Activated CD4-positive, CD25-positive, alpha-beta regulatory T cell treated with anti-CD3 and anti-CD28 coated beads, Interleukin-2, amount 50 U/mL, for 16 hours (primary cell): ENCODE data around the gene MSI2.

Experiments used
- DNase-seq: peaks from one replicate; pipeline ENCODE4 v3.0.0-alpha.2; 2020; ENCODE audit warnings: low read depth, low spot score

The MSI2 gene

DNA sequence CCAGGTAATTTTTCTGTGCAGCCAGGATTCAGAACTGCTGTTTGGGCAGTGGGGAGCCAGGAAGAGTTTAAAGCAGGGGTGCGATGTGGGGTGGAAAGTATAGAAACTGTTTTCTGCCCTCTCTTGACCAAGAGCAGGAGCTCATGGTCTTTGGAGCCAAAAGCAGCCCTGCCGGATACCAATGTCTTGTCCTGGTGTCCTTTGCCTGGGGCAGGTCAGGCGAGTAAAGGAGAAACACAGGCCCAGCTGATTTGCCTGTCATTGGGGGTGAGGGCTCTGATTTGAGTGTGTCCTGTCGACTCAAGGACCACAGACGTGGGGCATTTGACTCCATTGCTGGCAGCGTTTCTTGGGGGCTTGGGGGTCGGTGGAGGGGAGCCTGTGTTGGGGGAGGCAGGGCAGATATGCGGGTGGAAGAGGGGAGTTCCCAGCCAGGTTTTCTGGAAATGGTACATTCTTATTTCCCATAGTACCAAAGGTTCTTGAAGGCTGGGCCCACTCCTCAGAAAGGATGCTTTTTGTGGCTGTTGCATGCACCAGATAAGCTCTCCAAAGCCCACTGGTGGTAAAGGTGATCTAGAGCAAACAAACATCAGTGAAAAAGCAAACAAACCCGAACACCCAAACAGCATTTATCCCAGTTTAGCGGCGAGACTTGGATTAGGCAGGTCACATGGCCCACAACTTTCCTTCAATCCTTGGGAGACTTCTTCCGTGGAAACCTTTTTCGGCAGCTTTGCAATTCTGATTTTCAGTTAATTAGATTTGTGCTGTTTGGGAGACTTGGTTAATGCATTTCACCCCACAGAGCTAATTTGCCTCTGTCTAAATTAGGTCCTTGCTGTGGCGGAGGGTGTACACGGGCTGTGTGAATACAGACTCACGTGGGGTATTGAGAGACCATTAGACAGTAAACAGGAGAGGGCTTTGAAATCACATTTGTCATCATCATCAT is 59.0 kb downstream of the MSI2 start:
- DNase-seq, result no peak

DNA sequence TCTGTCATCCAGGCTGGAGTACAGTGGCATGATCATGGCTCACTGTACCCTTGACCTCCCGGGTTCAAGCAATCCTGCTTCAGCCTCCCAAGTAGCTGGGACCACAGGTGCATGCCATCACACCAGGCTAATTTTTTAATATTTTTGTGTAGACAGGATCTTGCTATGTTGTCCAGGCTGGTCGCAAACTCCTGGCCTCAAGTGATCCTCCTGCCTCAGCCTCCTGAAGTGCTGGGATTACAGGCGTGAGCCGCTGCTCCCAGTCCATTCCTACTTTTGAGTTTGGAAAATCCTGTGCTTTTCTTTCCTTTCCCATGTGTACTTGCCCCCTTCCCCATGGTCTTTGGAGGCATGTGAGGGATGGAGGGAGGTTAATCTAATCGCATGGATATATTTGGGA is 60.0 kb downstream of the MSI2 start:
- DNase-seq, result no peak

GRCh38 chr17:57317079-57317478 is 60.8 kb downstream of the MSI2 start:
- no peak for DNase-seq

GRCh38 chr17:57318913-57319312 is 62.6 kb downstream of the MSI2 start:
- DNase-seq, result no peak

- DNase-seq, result no peak
These were observed 63.5 kb downstream of the MSI2 start for GRCh38 chr17:57319806-57320205.

- DNase-seq, result no peak
These were observed 67.1 kb downstream of the MSI2 start for GRCh38 chr17:57323391-57323790.

- no peak for DNase-seq
These were observed 67.7 kb downstream of the MSI2 start for GRCh38 chr17:57324060-57324459.

DNA sequence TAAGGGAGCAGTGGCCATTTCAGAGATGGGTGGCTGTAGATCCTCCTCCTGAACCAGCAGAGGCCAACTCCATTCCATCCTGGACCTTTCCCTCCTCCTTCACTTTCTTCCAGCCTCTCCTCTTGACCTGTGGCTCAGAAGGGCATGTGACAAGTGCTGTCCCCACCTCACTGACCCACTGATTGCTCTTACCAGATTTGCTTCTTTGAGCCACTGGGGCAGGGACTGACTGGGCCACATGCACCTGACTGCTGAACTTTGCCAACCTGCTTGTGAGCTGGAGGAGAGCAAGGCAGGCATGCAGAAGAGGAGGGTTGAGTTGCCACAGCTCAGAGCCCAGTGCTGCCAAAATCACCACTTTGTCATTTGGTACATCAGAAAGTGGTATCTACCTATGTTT is 68.3 kb downstream of the MSI2 start:
- DNase-seq, result no peak

- DNase-seq, result no peak
These were observed 70.0 kb downstream of the MSI2 start for GRCh38 chr17:57326336-57326735.

- DNase-seq, result no peak
These were observed 70.4 kb downstream of the MSI2 start for GRCh38 chr17:57326764-57327163.

GRCh38 chr17:57327176-57327970 is 71.0 kb downstream of the MSI2 start:
- no peak for DNase-seq

- DNase-seq, result no peak
These were observed 72.0 kb downstream of the MSI2 start for GRCh38 chr17:57328109-57328882.

GRCh38 chr17:57329380-57330214 is 73.3 kb downstream of the MSI2 start:
- DNase-seq, result no peak

DNA sequence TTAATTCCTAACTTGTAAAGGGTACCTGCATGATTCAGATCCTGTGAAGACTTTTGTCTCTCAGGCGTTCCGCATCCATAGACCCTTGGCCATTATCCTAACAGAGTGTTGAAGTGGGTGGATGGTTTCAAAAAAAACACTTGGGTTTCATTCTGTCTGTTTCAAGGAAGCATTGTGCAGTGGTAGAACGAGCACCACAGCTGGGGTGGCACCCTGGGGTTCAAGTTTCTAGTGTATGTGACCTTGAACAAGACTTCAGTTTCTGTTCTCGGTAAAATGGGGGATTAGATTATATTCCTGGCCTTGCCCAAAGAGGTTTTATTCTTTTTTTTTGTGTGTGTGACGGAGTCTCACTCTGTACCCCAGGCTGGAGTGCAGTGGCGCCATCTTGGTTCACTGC is 74.3 kb downstream of the MSI2 start:
- no peak for DNase-seq

GRCh38 chr17:57331423-57331822 is 75.1 kb downstream of the MSI2 start:
- no peak for DNase-seq

GRCh38 chr17:57332501-57332900 is 76.2 kb downstream of the MSI2 start:
- DNase-seq, result no peak

DNA sequence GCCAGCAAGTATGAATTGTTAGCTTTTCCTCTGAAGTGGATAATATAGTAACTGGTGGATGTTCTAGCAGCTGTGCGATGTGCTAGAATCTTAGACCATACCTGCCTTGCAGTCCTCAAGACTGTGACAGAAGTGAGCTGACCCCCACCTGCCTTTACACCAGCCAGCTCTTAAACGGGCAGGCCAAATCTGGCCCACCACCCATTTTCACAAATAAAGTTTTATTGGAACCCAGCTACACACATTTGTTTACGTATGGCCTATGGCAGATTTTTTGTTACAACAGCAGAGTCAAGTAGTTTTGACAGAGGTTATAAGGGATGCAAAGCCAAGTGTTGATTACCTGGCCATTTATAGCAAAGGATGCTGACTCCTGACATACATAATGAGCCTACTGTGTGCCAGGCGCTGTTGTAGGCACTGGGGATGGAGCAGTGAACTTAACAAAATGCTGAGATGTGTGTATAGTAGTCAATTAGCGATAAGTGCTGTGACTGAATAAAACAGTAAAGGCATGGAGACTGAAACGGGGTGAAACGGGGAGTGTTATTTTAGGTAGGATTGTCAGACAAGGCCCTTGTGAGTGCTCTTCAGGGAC is 79.0 kb downstream of the MSI2 start:
- DNase-seq, result no peak

GRCh38 chr17:57337390-57337789 is 81.1 kb downstream of the MSI2 start:
- no peak for DNase-seq

DNA sequence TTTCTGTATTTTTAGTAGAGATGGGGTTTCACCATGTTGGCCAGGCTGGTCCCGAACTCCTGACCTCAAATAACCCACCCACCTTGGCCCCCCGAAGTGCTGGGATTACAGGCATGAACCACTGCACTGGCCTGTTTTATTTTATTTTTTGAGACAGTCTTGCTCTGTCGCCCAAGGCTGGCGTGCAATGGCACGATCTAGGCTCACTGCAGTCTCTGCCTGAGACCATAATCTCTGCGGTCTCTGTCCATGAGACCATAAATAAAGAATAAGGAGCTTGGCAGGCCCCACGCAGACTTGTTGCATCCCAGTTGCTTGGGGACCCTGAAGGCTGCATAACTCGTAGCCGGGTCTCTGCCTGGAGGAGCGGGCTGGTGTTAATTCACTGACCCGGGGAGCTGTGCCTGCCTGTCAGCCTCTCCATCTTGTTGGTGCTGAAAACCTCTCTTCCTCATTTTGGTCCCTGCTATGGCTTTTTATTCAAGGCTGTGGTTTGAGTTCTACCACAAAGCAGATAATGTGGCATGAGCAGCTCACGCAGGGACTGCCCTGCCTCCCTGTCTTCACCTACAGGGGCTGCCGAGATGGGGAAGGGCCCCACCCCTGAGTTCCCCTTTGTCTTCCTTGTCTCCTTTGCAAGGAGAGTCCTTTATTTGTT is 82.1 kb downstream of the MSI2 start:
- no peak for DNase-seq
